Neural cell (in vitro differentiated cells): ENCODE measurements around the gene TINAGL1. TPM values are rescaled to one million over a fixed set of nuclear protein-coding genes. Genes with fewer than 3 reads are reported as not detected.

Experiments used
- H2AFZ ChIP-seq: fragments of 200-600, 300-800 bp; sonication (generic), shearing (Covaris generic); 2 replicates; pipeline ENCODE4 v1.6.0; 2014; ENCODE audit warnings: low read depth, mild to moderate bottlenecking, antibody characterized with exemption, low read length, moderate library complexity
- H3F3A ChIP-seq: fragments of 200-600 bp; shearing (Covaris generic); 2 replicates; pipeline ENCODE4 v1.6.1; 2016; ENCODE audit warnings: mild to moderate bottlenecking, moderate library complexity, mixed read lengths, antibody characterized with exemption, low read length; ENCODE audit not compliant: insufficient read depth, poor library complexity, severe bottlenecking
- H3K27ac ChIP-seq: fragments of 200-600, 300-800 bp; sonication (generic), shearing (Covaris generic); 2 replicates; pipeline ENCODE4 v1.5.1; 2014; ENCODE audit warnings: mild to moderate bottlenecking, low read length, moderate library complexity
- H3K27me3 ChIP-seq: fragments of 300-800, 200-600 bp; sonication (generic), shearing (Covaris generic); 2 replicates; pipeline ENCODE4 v1.6.0; 2014; ENCODE audit warnings: mild to moderate bottlenecking, low read depth, low read length, moderate library complexity; ENCODE audit not compliant: insufficient read depth
- H3K36me3 ChIP-seq: fragments of 300-800, 200-600 bp; sonication (generic), shearing (Covaris generic); 2 replicates; pipeline ENCODE4 v1.5.1; 2014; ENCODE audit warnings: mild to moderate bottlenecking, antibody characterized with exemption, low read length, moderate library complexity; ENCODE audit not compliant: insufficient read depth
- H3K4me2 ChIP-seq: fragments of 300-800, 200-600 bp; sonication (generic), shearing (Covaris generic); 2 replicates; pipeline ENCODE4 v1.6.0; 2014; ENCODE audit warnings: mild to moderate bottlenecking, low read length
- H3K4me3 ChIP-seq: fragments of 300-800, 200-600 bp; sonication (generic), shearing (Covaris generic); 2 replicates; pipeline ENCODE4 v1.5.1; 2014; ENCODE audit warnings: mild to moderate bottlenecking, low read length, moderate library complexity
- H3K79me2 ChIP-seq: fragments of 200-600 bp; shearing (Covaris generic); replicated peaks from 2 replicates; pipeline ENCODE4 v1.6.0; 2014; ENCODE audit warnings: mild to moderate bottlenecking, low read length, moderate library complexity; ENCODE audit not compliant: insufficient read depth
- H3K9ac ChIP-seq: fragments of 300-800, 200-600 bp; sonication (generic), shearing (Covaris generic); 2 replicates; pipeline ENCODE4 v1.6.1; 2016; ENCODE audit warnings: mild to moderate bottlenecking, low read length, mixed read lengths
- H3K9me2 ChIP-seq: fragments of 200-600 bp; shearing (Covaris generic); 2 replicates; pipeline ENCODE4 v1.6.1; 2016; ENCODE audit warnings: mild to moderate bottlenecking, low read length, mixed read lengths; ENCODE audit not compliant: insufficient read depth
- H3K9me3 ChIP-seq: fragments of 200-600, 300-800 bp; sonication (generic), shearing (Covaris generic); 2 replicates; pipeline ENCODE4 v1.6.1; 2016; ENCODE audit warnings: mild to moderate bottlenecking, mixed run types, low read length, moderate library complexity, mixed read lengths
- H4K20me1 ChIP-seq: fragments of 200-600 bp; shearing (Covaris generic); 2 replicates; pipeline ENCODE4 v1.6.1; 2016; ENCODE audit warnings: mild to moderate bottlenecking, mixed run types; ENCODE audit not compliant: insufficient read depth
- CTCF ChIP-seq: fragments of 450-650 bp; IDR thresholded peaks from 2 replicates; pipeline ENCODE4 v1.5.1; 2014; ENCODE audit warnings: antibody characterized with exemption, mild to moderate bottlenecking, moderate library complexity; ENCODE audit not compliant: poor library complexity, severe bottlenecking
- EP300 ChIP-seq: fragments of 450-650 bp; conservative IDR thresholded peaks from 2 replicates; pipeline ENCODE4 v1.6.1; 2014; ENCODE audit warnings: antibody characterized with exemption, mild to moderate bottlenecking, moderate library complexity; ENCODE audit not compliant: poor library complexity, severe bottlenecking
- EZH2 ChIP-seq: fragments of 200-600, 300-800 bp; shearing (Covaris generic), sonication (generic); IDR thresholded peaks from 2 replicates; pipeline ENCODE4 v1.6.1; 2014; ENCODE audit warnings: antibody characterized with exemption, low read length, borderline replicate concordance, mild to moderate bottlenecking; ENCODE audit not compliant: insufficient read depth, poor library complexity, severe bottlenecking
- MXI1 ChIP-seq: fragments of 450-650 bp; conservative IDR thresholded peaks from 2 replicates; pipeline ENCODE4 v1.6.1; 2014; ENCODE audit warnings: antibody characterized with exemption, mild to moderate bottlenecking; ENCODE audit not compliant: poor library complexity, severe bottlenecking
- POLR2AphosphoS5 ChIP-seq: IDR thresholded peaks from 2 replicates; pipeline ENCODE4 v1.6.1; 2012
- RAD21 ChIP-seq: fragments of 450-650 bp; conservative IDR thresholded peaks from 2 replicates; pipeline ENCODE4 v1.6.1; 2014; ENCODE audit warnings: antibody characterized with exemption, mild to moderate bottlenecking, moderate library complexity
- SMC3 ChIP-seq: fragments of 450-650 bp; conservative IDR thresholded peaks from 2 replicates; pipeline ENCODE4 v1.6.1; 2014; ENCODE audit warnings: antibody characterized with exemption, mild to moderate bottlenecking, moderate library complexity; ENCODE audit not compliant: poor library complexity
- TAF1 ChIP-seq: IDR thresholded peaks from 2 replicates; pipeline ENCODE4 v1.6.1; 2012; ENCODE audit warnings: low read depth
- polyA plus RNA-seq: library from polyadenylated mRNA; depleted of rRNA; stranded (reverse); fragments of >200 nt; gene quantifications from 2 replicates; pipeline ENCODE4 v1.2.3, GENCODE V29; 2014
- TF ChIP-seq, protein P1 (sequence below): IDR thresholded peaks from 2 replicates; pipeline ENCODE4 v1.6.1; 2012; ENCODE audit warnings: borderline replicate concordance

Gene TINAGL1
- polyA plus RNA-seq, 1 donor from 2014 or later: not detected

DNA sequence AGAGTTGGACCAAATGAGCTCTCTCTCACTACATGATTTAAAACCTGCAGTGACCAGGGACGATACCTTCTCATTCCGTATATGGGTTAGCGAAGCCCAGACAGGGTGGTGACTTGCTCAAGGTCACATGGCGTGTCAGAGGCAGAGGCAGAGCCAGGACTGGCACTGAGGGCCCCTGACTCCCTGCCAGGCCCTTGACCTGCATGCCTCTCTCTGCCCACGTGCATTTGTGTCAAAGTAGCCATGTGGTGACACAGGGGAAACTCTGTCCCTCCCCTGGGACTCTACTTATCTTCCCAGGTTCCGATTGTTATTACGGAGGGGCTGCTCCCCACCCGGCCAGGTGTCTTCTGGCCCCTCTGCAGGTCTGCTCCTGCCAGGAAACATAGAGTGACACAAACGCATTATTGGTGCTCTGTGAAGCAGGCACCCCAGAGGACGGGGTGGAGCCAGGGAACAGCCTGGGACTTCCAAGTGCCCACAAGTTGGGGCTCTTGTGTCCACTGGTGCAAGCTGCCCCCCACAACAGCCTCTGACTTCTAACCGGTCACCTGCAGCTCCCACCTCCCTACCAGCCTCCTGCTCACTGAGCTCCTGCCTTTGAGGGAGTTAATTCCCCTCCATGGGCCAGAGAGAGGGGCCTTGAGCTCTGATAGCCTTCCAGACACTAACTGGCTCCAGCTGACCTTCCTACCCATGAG is 7.3 kb upstream of the TINAGL1 start:
- H3K79me2 ChIP-seq: no peaks in the 10 kb centered on the region
- H3K4me2 ChIP-seq: no peak overlapping the region
- no peak overlapping the region for H3K9ac ChIP-seq
- no peaks in the 10 kb centered on the region for H3K27me3 ChIP-seq
- no peaks in the 10 kb centered on the region for H3K9me2 ChIP-seq
- no peak for TF ChIP-seq CTCF
- no peak for TF ChIP-seq RAD21
- no peak for TF ChIP-seq MXI1
- H3K4me3 ChIP-seq: no peak overlapping the region
- no peaks in the 10 kb centered on the region for H3K36me3 ChIP-seq
- no peaks in the 10 kb centered on the region for H4K20me1 ChIP-seq
- H3K27ac ChIP-seq: no peak overlapping the region
- no peak overlapping the region for H2AFZ ChIP-seq
- no peaks in the 10 kb centered on the region for H3K9me3 ChIP-seq
- H3F3A ChIP-seq: no peaks in the 10 kb centered on the region

- Histone ChIP-seq H4K20me1 (no peaks in the 10 kb centered on the region), H3F3A (no peaks in the 10 kb centered on the region), H2AFZ (no peak overlapping the region), H3K4me2 (no peak overlapping the region), H3K27ac (no peak overlapping the region), H3K4me3 (no peak overlapping the region), H3K9me3 (no peaks in the 10 kb centered on the region), H3K36me3 (no peaks in the 10 kb centered on the region), H3K27me3 (no peaks in the 10 kb centered on the region), H3K9me2 (no peaks in the 10 kb centered on the region), H3K79me2 (no peaks in the 10 kb centered on the region), H3K9ac (no peak overlapping the region)
- TF ChIP-seq EP300: no peak
- TF ChIP-seq CTCF: no peak
- TF ChIP-seq MXI1: no peak
- TF ChIP-seq, protein P1, sequence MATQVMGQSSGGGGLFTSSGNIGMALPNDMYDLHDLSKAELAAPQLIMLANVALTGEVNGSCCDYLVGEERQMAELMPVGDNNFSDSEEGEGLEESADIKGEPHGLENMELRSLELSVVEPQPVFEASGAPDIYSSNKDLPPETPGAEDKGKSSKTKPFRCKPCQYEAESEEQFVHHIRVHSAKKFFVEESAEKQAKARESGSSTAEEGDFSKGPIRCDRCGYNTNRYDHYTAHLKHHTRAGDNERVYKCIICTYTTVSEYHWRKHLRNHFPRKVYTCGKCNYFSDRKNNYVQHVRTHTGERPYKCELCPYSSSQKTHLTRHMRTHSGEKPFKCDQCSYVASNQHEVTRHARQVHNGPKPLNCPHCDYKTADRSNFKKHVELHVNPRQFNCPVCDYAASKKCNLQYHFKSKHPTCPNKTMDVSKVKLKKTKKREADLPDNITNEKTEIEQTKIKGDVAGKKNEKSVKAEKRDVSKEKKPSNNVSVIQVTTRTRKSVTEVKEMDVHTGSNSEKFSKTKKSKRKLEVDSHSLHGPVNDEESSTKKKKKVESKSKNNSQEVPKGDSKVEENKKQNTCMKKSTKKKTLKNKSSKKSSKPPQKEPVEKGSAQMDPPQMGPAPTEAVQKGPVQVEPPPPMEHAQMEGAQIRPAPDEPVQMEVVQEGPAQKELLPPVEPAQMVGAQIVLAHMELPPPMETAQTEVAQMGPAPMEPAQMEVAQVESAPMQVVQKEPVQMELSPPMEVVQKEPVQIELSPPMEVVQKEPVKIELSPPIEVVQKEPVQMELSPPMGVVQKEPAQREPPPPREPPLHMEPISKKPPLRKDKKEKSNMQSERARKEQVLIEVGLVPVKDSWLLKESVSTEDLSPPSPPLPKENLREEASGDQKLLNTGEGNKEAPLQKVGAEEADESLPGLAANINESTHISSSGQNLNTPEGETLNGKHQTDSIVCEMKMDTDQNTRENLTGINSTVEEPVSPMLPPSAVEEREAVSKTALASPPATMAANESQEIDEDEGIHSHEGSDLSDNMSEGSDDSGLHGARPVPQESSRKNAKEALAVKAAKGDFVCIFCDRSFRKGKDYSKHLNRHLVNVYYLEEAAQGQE: no peak
- no peak for TF ChIP-seq POLR2AphosphoS5
- TF ChIP-seq SMC3: no peak
- TF ChIP-seq RAD21: no peak
- TF ChIP-seq EZH2: no peak
- TF ChIP-seq TAF1: no peak
Observed at GRCh38 chr1:31569596-31570173, 6.6 kb upstream of the TINAGL1 start.
